HG02678 (cell line): ENCODE measurements around the gene AFAP1L2.

Source experiments
- ATAC-seq: cut with Tn5 transposase; IDR thresholded peaks from one replicate; pipeline ENCODE4 v1.9.1; 2021; ENCODE audit warnings: mild to moderate bottlenecking, moderate library complexity; ENCODE audit not compliant: unreplicated experiment

Gene AFAP1L2

DNA sequence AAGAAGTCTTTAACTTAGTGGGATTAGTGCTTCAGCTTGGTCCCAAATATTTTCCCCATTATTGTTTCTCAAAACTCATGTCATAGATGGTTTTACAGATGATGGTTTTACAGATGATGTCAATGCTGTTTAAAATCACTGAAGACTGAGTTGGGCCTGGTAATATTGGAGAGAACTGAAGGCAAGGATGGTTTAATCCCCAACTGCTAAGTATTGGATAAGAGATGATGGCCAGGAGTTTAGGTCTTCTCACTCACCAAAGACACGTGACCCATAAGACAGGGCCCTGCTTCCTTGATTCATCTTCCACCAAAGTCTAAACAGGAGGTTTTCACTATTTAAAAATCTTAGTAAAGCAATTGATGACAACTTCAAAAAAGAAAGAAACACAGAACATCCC lies 108.9 kb downstream of the AFAP1L2 start:
- no peak for ATAC-seq

DNA sequence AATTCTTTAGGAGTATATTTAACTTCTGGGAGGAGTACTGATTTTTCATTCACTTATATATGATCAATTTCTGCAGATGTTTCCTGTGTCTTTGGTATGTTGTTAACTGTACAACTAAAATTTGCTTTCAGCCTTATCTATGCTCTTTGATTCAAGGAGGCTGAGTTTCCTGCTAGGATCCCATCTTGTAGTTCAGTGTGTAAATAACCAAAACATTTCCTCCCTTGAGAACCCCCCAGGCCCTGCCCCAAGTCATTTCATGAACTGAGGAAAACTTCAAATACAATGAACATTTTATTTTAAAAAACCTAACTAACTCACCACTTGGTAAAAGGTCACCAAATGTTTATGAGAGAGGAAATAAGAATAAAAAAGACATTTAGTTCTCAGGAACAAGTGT lies 109.8 kb downstream of the AFAP1L2 start:
- ATAC-seq = no peak

DNA sequence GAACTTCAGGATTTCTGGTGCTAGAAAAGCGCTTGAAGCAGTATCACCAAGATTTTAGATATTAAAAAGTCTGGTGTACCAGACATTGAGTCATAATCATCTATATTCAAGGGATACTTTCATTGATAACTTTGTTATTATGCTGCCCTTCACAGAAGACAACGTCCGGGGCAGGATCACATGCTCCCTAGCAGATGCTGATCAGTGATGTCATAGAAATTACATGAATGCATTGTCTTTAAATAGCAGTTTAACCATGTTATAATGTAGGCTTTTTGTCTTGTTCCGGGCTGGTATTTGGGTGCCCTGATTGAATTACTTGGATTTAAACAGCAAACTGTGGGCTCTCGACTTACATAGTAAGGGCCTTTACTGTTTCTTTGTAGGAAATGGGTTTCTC lies 111.2 kb downstream of the AFAP1L2 start:
- no peak for ATAC-seq

DNA sequence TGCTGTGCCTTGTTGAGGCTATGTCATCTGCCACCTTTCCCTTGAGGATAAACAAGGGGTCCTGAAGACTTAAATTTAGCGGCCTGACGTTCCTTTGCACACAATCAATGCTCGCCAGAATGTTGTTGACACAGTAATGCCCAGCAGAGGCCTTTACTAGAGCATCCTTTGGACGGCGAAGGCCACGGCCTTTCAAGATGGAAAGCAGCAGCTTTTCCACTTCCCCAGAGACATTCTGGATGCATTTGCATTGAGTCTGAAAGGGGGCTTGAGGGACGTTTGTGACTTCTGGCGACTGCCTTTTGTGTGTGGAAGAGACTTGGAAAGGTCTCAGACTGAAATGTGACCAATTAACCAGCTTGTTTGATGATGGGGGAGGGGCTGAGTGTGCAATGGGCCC lies 112.8 kb downstream of the AFAP1L2 start:
- no peak for ATAC-seq

DNA sequence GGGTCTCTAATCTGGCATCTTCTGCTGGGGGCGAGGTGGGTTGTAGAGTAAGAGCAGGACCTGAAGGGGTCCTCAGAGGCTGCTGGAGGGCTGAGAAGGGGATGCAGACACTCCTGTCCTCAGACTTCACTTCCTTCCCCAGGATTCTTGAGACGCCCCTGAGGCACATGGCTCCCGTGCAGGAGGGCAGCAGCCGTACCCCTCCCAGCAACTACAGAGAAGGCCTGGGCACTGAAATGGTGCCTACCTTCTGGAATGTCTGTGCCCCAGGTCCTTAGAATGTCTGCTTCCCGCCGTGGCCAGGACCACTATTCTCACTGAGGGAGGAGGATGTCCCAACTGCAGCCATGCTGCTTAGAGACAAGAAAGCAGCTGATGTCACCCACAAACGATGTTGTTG lies 113.2 kb downstream of the AFAP1L2 start:
- no peak for ATAC-seq

DNA sequence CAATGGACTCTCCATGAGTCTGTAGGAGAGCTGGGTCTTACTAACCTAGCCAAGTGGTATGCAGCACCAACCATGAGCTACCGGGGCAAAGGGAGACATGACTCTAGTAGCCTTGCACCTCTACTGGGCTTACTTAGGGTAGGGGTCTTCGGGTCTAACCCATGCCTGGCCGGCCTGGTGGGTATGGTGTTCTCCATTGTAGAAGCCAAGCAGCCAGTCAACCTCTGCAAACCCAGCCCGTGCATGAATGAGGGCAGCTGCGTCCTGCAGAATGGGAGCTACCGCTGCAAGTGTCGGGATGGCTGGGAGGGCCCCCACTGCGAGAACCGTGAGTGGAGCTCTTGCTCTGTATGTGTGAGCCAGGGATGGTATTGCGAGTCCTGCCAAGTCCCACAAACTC lies 114.3 kb downstream of the AFAP1L2 start:
- no peak for ATAC-seq

DNA sequence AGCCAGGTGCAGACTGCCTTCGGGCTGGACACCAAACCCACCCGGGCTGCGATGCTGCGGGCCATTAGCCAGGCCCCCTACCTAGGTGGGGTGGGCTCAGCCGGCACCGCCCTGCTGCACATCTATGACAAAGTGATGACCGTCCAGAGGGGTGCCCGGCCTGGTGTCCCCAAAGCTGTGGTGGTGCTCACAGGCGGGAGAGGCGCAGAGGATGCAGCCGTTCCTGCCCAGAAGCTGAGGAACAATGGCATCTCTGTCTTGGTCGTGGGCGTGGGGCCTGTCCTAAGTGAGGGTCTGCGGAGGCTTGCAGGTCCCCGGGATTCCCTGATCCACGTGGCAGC lies 115.2 kb downstream of the AFAP1L2 start:
- ATAC-seq = no peak

DNA sequence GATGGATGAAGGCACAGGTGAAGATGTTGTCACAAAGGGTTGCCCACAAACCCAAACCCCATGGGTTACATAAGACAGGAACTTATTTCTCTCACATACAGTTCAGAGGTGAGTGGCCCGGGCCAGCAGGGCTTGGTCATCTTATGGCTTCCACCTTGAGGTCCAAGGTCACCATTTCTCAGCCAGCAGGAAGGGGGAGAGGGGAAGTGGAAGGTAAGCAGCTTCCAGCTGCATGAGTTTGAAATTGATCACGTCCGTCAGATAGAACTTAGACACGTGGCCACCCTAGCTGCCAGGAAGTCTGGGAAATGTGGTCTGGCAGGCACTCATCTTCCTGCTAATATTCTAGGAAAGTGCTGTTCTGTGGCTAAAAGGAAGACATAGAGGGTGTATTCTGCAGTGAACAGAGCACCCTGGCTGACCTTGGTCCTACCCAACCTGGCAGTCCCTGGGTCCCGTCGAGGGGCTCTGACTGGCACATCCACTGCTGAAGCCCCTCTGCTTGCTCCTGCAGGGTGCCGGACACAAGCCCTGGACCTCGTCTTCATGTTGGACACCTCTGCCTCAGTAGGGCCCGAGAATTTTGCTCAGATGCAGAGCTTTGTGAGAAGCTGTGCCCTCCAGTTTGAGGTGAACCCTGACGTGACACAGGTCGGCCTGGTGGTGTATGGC lies 115.7 kb downstream of the AFAP1L2 start:
- no peak for ATAC-seq

DNA sequence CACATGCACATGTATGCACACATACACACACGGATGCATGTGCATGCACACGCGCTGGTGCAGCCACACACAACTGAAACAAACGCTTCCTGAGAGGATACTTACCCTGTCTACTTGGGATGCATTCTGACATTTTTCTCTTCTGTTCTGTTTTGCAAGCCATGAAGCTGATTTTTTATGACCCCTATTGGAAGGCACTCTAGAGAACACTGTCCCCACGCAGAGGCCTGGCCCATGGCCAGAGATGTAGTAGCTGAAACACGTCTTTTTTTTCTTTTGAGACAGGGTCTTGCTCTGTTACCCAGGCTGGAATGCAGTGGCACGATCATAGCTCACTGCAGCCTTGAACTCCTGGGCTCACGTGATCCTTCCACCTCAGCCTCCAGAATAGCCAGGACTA lies 117.4 kb downstream of the AFAP1L2 start:
- ATAC-seq = no peak

DNA sequence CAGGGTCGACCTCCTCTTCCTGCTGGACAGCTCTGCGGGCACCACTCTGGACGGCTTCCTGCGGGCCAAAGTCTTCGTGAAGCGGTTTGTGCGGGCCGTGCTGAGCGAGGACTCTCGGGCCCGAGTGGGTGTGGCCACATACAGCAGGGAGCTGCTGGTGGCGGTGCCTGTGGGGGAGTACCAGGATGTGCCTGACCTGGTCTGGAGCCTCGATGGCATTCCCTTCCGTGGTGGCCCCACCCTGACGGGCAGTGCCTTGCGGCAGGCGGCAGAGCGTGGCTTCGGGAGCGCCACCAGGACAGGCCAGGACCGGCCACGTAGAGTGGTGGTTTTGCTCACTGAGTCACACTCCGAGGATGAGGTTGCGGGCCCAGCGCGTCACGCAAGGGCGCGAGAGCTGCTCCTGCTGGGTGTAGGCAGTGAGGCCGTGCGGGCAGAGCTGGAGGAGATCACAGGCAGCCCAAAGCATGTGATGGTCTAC lies 118.3 kb downstream of the AFAP1L2 start:
- ATAC-seq = no peak

DNA sequence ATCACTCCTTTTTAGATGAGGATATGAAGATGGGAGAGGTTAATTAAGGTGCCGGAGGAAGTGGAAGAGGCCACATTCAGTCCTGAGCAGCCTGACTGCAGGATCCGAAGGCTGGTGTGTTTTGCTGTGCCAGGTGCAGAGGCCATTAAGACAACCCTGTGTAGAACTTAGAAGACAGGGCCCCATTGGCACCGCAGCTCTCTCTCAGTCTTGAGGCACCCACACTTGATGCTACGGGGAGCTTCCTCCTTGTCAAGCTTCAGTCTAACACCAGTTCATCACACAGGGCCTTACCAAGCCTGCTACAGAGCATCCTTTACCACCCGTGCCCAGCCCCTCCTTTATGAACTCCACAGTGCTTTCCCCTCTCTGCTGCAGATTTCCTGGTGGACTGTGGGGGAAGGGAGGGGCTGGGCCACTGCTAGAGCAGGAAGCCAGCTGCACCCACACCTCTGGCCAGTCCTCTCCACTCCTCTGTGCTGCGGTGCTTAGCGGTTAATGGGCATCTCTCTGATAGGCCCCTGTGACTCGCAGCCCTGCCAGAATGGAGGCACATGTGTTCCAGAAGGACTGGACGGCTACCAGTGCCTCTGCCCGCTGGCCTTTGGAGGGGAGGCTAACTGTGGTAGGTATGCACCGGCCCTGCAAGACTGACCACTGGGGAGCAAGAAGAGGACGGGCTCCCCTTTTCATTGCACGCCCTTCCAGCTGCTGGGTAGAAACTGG lies 119.8 kb downstream of the AFAP1L2 start:
- ATAC-seq = no peak

DNA sequence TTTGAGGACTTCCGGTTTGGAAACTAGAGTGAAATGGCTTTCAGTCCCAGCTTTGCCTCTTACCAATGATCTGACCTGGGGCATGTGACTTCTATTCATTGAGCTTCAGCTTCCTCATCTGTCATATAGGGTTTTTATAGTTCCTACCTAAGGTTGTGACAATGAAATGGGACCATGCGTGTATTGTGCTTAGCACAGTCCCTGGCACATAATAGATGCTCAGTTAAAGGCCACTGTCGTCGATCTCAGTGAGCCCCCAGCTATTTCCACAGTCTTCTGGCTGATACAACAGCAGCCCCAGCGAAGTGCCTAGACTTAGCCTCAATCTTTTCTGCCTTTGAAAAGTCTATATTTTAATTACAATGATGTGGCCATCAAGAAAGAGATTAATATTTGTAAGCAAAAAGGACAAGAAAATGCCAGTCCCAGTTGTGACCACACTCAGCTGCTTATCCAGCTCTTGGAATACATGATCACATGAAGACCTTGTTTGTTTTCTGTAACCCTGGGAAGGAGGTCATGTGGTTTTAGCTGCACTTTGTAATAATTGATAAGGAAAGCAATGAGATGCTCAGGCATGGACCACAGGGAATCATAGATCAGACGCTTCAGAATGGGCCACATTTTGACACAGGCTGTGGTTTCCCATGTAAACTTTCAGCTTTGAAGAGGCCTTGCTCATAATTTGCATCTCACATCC lies 120.6 kb downstream of the AFAP1L2 start:
- ATAC-seq = no peak

DNA sequence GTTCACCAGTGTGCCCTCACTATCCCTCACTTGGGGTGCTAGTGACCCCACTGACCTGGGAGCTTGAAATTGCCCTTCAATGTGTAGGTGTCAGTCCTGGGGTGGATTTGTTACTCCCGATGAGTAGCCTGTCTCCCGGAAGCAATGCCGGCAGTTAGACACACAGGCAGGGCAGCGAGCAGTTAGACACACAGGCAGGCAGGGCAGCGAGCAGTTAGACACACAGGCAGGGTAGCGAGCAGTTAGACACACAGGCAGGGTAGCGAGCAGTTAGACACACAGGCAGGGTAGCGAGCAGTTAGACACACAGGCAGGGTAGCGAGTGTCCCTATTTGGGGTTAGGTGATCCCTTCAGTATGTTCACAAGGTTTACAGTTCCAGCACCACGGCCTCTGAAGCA lies 121.2 kb downstream of the AFAP1L2 start:
- no peak for ATAC-seq

DNA sequence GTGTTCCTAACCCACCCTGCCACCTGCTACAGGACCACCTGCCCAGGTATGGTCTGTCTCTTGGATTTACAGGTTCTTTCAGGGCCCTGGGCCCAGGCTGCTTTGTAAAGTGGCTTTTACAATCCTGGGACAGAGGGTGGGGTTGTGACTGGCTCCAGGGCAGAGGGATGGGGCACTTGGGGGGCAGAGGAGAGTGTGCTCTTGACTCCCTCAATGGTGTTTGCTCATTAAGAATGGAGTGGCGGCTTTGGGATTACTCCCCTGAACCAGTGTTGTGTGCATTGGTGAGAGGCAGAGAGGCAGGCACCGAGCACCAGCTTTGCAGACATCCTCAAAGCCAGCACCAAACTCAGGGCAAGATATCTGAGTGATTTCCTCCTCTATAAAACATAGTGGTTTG lies 121.8 kb downstream of the AFAP1L2 start:
- no peak for ATAC-seq

DNA sequence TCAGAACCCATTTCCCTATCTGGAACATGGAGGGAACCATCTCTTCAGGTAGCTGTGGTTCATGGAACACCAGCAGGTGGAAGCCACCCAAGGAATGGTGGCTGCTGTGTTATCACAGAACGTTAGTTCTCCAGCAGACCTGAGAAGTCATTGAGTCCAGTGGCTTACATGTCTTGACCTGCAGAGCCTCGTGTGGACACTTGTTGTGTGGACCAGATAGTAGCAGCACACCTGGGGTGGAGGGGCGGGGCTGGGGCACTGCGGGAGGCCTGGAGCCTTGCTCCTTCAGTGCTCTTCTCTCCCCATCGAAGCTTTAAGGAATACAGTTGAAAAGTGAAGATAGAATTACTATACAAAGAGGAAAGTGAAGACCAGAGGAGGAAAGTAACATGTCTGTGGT lies 122.8 kb downstream of the AFAP1L2 start:
- no peak for ATAC-seq

DNA sequence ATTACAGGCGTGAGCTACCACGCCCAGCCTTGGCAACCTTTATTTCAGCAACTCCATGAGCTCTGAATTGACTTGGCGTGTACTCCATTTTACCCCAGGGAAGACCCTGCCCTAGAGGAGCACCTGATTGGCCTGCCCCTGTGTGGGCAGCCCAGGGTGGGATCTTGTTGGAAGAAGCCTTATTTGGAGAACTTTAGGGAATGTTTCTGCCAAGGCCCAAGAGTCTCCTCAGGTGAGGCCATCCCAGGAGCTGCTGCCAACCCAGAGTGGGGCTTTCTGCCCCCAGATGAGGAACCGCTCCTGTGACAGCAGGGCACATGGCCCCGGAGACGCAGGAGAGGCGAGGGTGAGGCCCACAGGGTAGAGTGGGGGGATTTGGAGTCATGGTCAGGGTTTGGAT lies 123.3 kb downstream of the AFAP1L2 start:
- no peak for ATAC-seq

DNA sequence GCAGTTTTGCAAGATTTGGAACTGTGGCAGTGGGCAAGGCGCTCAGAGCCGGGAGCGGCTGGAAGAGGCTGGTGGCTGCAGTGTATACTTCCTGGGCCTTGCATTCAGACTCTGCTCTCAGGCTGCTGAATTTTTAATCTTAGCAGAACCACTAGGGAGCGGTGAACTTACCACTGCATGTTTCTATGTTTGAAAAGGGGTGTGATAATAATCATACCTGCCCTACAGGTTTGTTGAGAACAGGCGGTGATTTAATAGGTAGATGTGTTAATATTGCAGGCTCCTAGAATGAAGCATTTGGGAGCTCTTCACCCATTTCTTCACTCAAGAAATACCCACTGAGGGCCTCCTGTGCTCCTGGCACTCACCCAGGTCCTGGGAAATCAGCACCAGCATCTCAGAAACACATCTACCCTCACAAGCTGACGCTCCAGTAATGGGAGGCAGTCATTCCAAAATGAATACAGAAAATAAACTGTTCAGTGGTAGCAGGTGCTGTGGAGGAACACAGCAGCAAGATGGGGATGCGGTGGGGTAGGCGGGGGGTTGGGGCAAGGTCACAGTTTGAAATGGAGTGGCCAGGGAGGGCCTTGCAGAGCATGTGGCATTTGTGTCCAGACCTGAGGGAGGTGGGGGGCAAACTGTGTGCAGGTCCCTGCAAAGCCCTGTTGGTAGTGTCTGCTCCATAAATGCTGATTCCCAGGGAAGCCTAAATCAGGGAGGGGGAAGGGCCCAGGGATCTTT lies 124.2 kb downstream of the AFAP1L2 start:
- no peak for ATAC-seq

DNA sequence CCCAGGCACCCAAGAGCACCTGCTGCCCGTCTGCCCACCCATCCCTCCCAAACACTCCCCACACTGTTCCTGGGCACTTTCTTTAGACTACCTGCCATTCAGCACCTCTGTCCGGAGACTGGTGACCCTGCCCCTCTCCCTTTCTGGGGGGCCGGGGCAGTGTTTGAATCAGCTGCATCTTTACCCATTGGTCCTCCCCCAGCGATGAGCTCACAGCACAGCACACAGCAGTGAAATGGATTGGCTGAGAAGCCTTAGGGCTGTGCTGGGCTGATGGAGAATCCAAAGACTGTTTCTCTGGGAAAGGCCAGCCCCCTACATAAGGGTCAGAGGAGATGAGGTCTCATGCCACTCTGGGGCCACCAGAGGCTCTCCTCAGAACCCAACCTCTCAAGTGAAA lies 125.0 kb downstream of the AFAP1L2 start:
- no peak for ATAC-seq

DNA sequence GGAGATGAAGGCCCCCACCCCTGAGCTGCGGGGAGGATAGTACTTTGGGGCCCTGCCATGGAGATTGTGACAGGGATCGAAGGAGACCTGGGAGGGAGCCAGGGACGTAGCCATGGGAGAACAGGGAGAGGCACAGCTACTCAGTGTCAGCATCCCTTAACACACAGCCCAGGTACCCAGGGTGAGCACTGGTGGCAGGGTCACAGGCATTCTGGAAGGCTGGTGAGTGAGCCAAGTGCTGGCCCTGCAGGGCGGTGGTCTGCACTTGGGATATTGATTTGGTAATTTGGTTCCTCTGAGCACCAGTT lies 125.5 kb downstream of the AFAP1L2 start:
- ATAC-seq = no peak

DNA sequence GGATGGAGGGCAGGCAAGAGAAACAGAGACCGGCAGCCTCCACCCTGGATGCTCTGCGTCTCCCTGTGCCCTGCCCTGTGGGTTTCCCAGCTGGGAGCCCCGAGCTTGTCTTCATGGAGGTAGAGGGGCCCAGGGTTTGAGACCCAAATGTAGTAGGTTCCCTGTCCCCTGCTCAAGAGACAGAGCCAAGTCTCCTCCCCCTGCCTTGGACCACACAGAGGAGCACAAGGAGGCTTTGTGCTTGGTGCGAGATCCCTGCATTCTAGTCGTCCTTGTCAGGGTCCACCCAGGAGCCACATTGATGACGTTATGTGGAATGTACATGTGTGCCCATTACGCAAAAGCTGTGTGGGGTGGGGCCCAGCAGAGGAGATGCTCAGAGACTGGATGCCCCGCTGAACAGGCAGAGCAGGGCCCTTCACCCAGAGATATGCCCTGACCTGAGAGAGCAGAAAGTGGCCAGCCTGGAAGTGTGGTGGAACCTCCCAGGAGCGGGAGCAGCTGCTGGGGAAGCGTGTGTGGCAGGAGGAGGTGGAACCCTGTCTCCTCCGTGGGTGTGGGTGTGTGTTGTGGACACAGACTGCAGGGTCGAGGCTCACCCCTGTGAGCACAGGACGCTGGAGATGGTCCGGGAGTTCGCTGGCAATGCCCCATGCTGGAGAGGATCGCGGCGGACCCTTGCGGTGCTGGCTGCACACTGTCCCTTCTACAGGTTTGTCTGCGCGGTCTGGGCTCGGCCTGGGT lies 126.0 kb downstream of the AFAP1L2 start:
- ATAC-seq = no peak

DNA sequence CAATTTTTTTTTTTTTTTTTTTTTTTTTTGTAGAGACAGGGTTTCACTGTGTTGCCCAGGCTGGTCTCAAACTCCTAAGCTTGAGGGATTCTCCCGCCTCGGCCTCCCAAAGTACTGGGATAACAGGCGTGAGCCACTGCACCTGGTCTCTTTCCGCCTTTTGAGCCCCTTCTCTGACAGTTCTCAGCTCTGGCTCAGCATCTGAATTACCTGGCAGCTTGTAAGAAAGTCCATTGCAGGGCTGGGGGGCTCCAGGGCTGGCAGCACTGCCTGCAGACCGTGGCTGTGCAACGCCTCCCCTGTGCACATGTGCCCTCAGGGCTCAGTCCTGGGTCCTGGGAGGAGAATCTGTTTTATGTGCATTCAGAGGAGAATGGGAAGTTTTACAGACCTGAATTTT lies 127.6 kb downstream of the AFAP1L2 start:
- ATAC-seq = no peak
